NOMO-1 (cell line): ENCODE results near the gene ILKAP.

Experiments used
- DNase-seq, 2 experiments: peaks; one replicate each; lab custom pipeline; 2025; ENCODE audit not compliant: unreplicated experiment in 2 of 2; lab: John Stamatoyannopoulos, UW

Gene ILKAP

DNA sequence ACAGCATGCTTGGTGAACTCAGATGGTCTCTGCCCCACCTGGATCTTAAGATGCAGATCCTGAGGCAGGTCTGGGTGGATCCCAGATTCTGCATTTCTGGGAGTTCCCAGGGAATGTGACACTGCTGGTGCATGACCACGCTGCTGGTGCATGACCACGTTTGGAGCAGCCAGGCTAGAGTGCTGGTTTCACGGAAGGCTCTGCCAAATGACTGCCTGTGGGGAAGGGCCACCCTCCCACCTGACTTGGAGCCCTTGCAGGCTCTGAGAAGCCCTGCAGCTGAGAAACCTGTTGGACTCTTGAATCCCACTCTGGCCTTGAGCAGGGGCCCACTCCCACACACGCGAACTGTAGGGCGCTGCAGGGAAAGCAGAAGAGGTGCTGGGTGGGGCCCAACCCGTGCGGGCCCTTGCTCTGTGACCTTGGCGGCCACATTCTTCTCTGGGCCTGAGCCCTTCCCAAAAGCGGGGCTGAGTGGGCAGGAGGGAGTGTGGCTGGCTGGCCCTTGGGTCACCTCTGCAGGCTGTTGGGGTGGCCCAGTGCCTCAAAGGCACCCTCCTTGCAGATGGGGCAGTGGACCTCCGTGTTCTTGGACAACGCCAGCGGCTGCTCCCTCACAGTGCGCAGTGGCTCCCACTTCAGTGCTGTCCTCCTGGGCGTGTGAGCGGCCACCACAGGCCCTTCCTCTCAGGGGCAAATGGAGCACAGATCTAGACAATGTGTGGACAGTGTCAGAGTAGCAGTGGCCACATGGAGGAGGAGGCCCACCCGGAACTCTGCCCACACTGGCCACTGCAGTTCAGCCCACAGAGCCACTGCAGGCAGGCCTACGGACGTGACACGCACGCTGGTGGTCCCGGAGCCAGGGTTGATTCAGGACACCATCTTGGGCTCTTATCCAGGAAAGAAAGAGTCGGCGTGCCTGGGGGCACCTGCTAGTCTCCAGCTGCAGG is 36.8 kb downstream of the ILKAP start:
- no peak for DNase-seq

DNA sequence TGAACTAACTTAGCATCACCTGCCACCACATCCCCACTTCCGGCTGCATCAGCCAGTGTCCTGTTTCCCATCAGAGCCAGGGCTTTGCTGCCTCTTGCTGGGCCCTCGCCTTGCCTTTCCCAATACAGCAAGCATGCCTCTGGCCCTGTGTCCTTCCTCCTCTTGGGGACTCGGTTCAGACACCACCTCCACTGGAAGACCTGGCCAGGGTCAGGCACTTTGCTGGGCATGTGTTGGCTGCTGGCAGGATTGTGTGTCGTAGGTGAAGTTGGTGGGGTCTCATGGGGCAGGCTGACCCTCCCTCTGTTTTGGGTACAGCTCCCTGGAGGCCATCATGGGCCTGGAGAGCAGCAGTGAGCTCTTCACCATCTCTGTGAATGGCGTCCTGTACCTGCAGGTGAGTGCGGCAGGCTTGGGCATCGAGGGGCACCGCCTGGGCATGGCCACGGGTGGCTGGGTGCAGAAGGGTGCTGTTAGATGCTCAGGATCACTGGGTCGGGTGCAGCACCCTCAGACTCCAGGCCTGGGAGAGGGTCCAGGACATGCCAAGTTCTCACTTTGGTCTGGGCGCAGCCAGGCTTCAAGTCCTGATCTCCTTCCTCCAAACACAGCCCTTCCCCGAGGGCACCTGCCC is 38.1 kb downstream of the ILKAP start:
- DNase-seq, result no peak

DNA sequence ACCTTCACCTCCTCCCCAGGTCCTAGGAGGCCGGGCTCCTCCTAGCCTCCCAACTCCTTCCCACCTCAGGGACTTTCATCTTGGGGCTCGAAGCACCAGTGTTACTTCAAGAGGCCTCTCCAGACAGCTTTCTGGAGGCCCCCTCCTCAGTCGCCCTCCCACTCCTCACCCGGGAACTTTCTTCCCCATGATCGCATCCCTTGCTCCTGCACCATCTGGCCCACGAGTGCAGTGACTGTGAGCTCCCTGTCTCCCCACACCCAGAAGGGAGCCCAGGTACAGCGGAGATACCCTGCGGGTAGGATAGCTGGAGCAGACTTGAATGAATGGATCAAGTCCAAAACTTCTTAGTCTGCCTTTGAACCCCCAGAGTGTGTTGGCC is 38.6 kb downstream of the ILKAP start:
- no peak for DNase-seq

DNA sequence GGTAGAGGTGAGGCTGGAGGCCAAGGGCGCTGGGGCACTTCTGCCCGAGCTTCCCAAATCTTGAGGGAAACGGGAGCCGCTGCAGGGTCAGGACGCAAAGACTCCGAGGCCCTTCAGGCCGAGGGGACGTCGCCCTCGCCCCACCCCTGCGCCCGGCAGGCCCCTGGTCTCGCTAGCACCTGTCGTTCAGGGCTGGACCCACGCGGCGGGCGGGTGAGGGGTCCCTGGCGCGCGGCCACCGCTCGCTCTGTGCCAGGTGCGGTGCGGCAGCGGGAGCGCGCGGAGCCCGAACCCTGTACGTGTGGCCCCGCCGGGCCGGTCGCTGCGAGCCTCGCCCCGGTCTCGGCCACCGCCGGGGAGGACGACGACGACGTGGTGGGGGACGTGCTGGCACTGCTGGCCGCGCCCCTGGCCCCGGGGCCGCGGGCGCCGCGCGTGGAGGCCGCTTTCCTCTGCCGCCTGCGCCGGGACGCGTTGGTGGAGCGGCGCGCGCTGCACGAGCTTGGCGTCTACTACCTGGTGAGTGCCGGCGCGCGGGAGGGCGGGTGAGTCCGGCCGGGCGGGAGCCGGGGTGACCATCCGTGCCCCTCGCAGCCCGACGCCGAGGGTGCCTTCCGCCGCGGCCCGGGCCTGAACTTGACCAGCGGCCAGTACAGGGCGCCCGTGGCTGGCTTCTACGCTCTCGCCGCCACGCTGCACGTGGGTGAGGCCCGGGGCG is 39.9 kb downstream of the ILKAP start:
- no peak for DNase-seq

DNA sequence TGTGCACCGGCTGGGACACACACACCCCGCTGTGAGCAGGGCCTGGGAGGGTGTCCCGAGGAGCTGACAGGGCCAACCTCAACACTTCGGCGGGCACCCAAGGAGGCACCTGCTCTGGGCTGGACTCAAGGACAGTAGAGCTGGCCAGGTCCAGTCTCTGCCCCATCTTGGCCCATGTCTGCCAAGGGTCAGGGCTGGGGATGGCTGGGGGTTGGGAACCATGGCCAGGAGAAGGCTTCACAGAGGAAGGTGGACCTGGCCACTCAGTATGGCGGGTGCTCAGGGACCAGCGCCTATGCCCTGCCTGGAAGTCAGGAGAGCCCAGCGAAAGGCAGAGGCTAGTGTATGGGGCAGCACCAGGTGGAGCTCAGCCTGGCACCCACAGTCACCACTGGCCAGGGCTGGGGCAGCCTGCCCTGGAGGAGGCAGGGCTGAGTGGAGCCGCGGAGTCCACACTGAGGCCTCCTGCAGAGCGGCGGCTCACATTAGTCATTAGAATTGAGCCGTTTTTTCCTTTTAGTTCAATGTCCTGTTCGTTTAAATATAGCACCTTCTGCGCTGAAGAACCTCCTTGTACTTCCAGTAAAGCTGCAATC is 40.6 kb downstream of the ILKAP start:
- DNase-seq, result no peak

DNA sequence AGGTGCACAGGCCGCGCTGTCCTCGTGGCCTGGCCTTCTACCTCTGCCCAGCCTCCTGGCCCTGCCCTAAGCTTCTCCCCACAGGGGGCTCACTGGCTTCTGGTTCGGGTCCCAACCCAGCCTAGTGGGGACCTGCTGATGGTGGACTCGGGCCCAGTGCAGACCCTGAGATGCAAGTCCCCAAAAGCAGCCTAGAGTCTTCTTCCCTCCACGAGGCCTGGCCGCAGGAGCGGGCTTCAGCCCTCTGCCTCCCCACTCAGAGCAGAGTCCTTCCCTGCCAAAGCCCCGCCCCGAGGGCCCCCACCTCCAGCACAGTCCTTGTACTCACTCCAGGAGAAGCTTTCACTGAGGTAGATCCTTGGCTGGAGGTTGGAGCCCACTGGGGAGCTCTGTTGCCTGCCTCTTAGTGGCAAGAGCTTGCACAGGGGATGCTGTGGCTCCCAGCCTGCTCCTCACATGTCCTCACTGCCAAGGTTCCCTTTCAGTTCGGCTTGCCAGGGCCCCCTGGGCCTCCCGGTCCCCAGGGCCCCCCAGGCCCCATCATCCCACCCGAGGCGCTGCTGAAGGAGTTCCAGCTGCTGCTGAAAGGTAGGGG is 41.1 kb downstream of the ILKAP start:
- no peak for DNase-seq

DNA sequence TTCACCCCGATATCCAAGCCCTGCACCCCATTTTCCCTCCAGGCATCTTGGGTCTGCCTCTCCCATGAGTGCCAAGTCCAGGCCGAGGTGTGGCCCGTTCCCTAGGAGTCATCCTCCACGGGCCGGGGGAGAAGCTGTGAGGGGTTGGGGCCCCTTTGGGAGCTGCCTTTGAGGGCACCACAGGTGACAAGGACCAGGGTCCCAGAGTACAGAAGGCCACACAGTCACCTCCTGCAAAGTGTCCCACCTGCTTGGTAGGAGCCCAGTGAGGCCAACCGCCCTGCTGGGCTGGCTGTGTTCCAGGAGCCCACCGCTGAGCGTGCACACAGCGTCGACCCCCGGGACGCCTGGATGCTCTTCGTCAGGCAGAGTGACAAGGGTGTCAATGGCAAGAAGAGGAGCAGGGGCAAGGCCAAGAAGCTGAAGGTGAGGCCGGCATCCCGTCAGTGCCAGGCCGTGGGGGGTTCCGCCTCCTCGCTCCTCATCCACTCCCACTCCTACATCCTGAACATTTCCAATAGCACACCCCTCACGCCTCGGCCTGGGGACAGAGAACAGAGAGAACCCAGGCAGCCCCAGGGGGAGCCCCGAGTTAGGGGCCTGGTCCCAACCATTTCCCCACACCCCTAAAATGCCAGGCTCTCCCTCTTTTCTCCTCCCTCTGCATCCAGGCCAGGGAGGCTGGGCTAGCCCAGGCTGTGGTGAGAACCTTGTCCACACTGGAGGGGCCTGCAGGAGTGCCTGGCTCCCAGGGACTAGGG is 42.0 kb downstream of the ILKAP start:
- no peak for DNase-seq

DNA sequence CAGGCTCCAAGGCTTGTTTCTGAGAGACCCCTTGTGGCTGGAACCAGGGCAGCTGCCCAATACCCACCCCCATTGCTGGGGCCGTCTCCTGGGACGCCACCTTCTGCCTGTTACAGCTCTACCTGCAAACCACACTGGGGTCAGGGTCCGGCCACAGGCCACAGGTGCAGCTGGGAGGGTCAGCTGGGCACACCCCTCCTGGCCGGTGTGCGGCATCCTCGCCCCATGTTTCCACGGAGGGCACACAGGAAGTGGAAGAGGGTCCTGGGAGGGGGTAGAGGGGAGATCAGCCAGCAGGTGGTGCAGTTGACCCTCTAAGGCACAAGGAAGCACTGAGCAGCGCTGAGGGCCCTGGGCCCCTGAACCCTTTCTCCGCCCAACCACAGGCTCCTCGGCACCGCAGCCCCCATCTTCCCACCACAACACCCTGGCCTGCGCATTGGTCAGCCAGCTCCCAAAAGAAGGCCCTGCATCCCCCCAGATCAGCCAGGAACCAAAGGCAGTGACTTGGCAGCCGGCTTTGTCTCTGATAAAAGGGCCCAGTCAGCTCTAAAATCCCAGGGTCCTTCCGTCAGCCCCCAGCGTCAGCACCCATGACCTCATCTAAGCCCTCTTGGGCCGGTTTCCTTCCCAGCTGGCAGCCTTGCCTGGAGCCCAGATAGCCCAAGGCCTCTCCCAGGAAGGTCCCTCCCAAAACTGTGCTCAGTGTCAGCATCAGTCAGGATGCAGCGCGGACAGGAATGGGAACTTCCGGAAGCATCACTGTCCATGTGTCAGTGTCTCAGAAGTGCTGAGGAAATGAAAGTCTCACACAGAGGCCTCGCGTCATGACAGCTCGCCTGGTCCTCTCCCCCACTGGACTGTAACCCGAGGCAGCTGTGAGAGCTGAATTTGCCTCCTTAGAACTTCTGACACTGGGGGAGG is 43.0 kb downstream of the ILKAP start:
- peak in 1 of 2 experiments; percentile 28 for DNase-seq

DNA sequence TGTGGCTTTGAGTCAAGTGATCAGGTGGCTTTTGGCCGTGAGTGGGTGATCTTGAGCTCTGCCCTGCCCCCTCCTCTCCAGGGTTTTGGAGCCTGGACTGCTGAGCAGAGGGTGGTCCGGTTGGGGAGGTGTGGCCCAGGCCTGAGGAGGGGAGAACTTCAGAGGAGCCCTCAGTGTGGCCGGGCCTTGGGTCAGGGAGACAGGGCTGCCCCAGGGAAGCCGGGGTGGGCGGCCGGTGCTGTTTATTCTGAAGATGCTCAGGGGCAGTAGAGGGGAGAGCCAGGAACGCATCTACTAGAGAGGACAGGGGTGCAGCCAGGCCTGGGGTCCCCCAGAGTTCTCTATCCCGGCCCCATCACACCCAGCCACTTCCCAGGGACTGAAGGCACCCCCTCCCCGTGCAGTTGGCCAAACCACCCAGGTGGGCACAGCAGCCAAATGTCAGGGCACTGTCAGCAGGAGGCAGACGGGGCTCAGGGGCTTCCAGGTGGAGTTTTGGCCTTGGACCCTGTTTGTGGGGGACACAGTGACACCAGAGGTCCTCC is 43.8 kb downstream of the ILKAP start:
- no peak for DNase-seq

DNA sequence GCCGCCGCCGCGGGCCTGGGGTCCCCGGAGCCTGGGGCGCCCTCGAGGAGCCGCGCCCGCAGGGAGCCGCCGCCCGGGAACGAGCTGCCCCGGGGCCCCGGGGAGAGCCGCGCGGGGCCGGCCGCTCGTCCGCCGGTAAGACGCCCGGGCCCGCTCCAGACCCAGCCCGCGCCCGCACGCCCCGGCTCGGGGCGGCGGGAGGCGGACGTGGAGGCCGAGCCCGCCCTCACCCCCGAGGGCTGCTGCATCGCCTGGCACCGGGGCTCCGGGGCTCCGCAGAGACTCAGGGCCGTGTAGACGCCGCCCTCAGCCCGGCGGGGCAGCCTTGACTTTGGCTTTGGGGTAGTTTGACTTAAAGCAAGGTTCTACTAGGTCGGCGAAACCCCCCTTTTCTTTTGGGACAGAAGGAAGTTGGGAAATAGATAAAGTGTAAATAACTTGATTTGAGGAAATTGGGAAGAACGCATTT is 44.4 kb downstream of the ILKAP start:
- peak; percentile 22 to 25 for DNase-seq

DNA sequence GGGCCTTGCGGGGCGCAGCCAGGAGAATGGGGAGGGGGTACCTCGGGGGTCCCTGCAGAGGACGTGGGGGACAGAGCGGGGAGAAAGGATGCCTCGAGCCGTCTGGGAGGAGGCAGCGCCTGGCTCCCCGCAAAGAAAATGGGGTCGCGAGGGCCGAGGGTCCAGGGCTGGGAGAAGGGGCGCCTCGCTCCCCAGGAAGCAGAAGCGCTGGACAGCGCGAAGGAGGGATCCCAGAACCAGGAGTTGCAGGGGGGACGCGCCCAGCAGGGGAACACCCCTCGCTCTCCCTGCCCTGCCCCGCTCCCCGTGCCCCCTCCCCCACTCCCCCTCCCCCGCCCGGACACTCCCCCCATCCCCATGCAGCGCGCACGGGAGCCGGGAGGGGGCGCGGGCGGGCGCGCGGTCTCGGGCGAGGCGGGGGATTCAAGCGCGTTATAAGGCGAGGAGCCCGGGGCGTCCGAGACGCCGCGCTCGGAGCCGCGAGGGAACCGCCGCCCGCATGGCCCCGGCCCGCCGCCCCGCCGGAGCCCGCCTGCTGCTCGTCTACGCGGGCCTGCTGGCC is 44.9 kb downstream of the ILKAP start, which contains the start of gene ERFE:
Gene ERFE (plus strand): TSS at position 462 of the 562 bp plus-strand sequence. CDS start 38 bp downstream, at position 500.
- peak; percentile 14 to 48 for DNase-seq

DNA sequence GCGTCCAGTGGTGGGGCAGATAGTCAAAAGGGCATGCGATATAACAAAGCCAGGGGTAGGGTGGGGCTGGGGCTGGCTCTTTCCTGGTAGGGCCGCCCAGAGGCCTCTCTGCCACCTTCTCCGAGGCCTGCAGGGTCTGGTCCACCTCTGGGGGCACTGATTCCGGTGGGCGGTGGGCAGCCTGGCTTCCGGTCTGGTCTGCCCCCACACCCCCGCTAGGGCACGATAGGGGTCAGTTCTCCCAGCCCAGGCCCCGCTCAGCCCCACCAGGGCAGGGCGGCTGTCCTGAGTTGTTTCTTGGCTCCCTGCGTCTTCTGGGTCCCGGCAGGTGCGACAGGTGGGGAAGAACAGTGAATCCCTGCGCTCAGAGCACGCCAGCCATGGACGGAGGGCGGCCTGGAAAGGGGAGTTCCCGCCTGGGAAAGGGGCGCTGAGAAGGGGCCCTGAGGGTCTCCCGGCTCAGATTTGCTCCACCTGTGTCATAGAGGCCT is 45.4 kb downstream of the ILKAP start:
- no peak for DNase-seq

DNA sequence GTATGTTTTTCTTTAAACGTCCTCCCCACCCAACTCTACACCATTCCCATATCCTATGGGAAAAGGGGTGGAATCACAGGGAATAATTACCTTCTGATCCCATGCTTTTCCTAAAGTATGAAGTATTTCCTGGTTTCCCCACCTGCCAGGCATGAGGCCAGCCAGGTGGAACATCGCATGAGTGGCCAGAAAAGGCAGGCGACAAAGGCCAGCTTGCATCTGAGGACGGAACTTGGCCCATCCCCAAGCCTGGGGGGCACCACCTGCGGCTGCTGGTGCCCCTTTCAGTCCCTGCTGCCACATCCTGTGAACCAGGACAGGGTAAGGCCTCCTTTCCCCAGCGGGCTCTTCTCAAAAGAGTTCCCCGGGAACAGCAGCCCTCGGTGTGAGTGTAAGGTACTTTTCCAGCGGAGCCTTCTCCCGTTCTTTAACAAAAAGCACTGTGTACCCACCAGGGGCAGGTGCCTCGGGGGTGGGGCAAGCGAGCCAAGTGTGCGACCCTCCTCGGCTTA is 45.9 kb downstream of the ILKAP start:
- no peak for DNase-seq

DNA sequence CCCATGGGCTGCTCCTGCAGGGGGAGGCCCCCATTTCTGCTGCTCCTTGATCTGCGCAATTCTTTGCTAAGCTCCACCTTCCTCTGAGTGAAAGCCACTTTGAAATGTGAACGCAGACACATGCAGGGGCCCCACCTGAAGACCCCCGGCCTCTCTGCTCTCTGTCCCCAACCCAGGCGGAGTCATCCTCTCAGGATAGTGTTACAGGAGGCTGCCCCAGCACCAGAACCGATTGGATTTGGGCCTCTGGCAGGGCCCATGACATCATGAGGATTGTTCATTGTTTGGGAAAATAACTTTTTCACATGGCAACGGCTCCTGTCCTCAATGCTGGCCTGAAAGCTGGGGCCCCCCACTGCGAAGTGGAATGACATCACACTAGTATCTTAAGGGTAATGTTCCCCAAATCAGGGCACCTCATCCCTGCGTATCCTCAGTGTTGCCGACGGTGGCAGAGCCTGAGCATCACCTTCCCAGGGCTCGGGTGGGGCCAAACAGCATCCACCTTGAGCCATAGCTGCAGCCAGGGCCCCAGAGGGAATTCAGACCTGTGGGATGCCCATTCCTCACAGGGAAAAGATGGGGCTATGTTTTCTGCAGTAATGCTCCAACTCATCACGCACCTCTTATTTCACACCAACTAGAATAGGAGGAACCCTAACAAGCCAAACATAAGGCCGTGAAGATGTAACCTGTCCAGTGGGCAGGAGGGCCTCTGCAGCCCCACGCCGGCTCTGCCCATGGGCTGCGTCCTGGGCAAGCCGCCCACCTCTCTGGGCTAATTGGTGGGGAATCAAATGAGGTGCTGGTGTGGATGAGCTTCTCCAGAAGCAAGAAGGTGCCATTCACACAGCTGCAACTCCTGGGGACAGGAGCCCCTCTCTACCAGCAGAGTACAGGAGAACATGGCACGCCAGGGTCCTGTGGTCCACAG is 47.5 kb downstream of the ILKAP start:
- no peak for DNase-seq

DNA sequence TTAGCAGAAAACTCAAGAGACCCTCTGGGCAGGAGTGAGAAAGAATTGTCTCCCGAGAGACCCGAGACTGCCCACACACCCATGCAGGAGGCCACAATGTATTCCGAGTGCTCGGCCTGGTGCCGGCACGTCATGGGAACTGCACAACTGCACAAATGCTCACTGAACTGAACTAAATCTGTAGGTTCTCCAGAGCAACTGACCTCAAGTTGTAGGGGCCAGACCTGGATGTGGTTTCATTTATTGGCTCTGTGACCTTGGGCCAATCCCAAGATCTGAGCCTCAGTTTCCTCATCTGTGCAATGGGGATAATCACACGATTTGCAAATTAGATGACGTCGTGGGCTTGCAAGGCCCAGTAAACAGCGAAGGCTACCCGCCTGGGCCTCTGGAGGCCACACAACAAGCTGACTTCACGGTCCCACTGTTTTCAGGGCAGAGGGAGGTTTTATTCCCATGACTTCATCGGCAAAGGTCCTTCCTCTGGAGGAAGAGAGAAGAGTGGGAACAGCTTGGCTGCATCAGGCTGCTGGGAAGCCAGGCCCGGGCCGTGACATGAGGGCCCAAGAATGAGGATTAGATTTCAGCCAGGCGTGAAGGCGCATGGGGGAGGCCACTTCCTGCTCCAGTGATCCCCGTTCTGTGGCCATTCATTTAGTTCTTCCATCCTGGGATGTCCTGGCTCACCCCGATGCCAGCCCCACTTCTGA is 48.3 kb downstream of the ILKAP start:
- no peak for DNase-seq

DNA sequence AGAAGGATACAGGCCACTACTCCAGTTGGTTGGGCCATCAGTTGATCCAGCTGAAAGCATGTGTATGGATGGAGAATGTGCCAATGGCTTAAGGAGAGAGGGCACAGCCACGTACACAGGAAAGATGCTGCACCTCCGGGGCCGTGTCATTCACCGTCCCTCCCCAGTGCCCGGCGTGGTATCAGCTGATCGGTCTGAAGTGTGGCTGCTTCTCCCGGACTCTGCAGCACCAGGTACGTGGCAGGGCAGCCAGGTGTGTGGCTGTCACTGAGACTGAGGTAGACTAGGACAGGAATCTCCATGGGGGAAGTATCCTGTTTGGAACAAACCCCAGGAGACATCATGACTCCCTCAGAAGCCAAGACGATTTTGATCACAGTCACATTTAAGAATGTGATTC is 48.9 kb downstream of the ILKAP start:
- no peak for DNase-seq
